NB4 (cell line): Measurements from ENCODE around the gene SRRD.

Experiments
- DNase-seq: peaks from one replicate; pipeline ENCODE4 v3.0.0; 2010; ENCODE audit warnings: low read depth
- H3K4me3 ChIP-seq: one replicate; pipeline ENCODE4 v1.5.1; 2011; ENCODE audit warnings: mild to moderate bottlenecking, low read depth, low read length, moderate library complexity
- MYC ChIP-seq: IDR thresholded peaks from 2 replicates; pipeline ENCODE4 v1.6.1; 2011; ENCODE audit warnings: low read depth, low read length
- POLR2A ChIP-seq: IDR thresholded peaks from 2 replicates; pipeline ENCODE4 v1.6.1; 2011; ENCODE audit warnings: mild to moderate bottlenecking; ENCODE audit not compliant: insufficient read length; ENCODE audit errors: extremely low read depth
- TF ChIP-seq, protein P1 (sequence below): IDR thresholded peaks from one replicate; pipeline ENCODE4 v1.5.1; 2012; ENCODE audit warnings: low read depth, low read length
- TF ChIP-seq, protein P2 (sequence below): IDR thresholded peaks from 2 replicates; pipeline ENCODE4 v1.6.1; 2011; ENCODE audit warnings: low read depth, low read length

SRRD gene

DNA sequence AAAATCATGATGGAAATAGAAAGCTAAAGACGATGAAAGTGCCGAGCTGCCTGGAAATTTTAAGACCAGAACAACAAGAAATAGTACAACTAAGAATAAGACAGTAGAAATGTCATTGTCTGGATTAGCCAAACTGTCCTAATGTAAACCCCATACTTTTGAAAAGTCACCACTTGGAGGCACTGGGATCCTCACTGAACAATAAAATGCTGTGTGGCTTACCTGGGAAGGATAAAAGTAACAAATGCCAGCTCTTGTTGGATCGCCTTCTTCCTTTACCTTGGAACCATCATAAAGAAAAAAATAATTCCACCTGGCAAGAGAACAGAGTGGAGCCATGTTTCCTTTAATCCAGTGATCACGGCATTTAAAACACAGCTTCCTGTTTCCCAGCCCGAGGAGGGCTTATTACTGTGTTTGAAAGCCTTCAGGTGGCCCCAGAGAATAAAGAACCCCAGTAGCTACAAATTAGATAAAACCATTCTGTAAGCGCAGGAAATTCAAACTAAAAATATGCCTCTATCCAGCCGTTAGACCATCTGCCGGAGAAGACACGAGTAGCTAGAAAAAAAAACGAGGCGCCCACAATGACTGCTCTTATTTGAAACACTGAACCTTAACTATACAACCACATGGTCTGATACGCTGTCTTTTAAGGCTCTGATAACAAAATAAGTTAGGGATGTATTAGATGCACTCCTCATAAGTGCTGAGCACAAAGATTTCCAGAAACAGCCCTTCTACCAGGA lies 4.5 kb upstream of the SRRD start:
- TF ChIP-seq MYC (no peak), POLR2A (no peak)
- TF ChIP-seq, protein P1, sequence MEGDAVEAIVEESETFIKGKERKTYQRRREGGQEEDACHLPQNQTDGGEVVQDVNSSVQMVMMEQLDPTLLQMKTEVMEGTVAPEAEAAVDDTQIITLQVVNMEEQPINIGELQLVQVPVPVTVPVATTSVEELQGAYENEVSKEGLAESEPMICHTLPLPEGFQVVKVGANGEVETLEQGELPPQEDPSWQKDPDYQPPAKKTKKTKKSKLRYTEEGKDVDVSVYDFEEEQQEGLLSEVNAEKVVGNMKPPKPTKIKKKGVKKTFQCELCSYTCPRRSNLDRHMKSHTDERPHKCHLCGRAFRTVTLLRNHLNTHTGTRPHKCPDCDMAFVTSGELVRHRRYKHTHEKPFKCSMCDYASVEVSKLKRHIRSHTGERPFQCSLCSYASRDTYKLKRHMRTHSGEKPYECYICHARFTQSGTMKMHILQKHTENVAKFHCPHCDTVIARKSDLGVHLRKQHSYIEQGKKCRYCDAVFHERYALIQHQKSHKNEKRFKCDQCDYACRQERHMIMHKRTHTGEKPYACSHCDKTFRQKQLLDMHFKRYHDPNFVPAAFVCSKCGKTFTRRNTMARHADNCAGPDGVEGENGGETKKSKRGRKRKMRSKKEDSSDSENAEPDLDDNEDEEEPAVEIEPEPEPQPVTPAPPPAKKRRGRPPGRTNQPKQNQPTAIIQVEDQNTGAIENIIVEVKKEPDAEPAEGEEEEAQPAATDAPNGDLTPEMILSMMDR: no peak
- TF ChIP-seq, protein P2, sequence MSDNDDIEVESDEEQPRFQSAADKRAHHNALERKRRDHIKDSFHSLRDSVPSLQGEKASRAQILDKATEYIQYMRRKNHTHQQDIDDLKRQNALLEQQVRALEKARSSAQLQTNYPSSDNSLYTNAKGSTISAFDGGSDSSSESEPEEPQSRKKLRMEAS: no peak
- peak overlapping the region; percentile 76 for H3K4me3 ChIP-seq
- DNase-seq: peak; percentile 40

DNA sequence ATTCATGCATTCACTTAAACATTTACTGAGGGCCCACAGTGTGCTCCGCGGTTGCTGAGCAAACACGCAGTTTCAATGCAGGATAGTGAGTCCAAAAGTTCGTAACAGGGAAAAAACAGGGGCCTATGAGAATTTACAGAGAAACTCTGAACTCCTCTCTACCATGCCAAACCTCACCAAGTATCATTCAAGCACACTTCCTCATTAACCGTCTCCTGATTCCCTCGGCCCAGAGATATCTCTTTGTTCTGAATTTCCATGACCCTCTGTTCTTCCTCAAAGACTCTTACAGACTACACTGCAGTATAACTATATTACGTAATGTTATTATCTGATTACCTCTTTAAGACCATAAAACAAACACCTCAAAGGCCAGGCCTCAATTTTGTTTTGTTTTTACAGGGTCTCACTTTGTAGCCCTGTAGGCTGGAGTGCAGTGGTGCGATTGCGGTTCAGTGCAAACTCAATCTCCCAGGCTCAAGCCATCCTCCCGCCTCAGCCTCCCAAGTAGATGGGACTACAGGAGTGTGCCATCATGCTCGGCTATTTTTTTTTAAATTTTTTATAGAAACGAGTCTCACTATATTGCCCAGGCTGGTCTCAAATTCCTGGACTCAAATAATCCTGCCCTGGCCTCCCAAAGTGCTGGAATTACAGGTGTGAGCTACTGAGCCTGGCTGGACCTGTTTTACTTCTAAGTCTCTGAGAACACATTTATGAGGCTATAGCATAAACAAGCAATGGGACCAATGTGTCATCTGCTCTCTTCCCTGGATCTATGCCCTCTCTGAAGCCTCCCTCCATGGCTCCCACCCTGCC lies 3.7 kb upstream of the SRRD start:
- peak overlapping the region; percentile 76 for H3K4me3 ChIP-seq

DNA sequence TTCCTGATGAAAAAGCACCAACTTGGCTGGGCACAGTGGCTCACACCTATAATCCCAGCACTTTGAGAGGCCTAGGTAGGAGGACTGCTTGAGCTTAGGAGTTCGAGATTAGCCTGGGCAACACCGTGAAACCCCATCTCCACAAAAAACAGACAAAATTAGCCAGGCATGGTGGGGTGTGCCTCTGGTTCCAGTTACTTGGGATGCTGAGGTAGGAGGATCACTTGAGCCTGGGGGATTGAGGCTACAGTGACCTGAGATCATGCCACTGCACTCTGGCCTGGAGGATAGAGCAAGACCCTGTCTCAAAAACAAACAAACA lies 3.1 kb upstream of the SRRD start:
- no peak for DNase-seq
- H3K4me3 ChIP-seq: peak overlapping the region; percentile 76
- TF ChIP-seq, protein P2: no peak
- no peak for TF ChIP-seq MYC
- TF ChIP-seq, protein P1: no peak
- no peak for TF ChIP-seq POLR2A

More for the DNA sequence above, 3.7 kb upstream of the SRRD start:
- TF ChIP-seq, protein P1: no peak
- TF ChIP-seq, protein P2: no peak
- TF ChIP-seq MYC (no peak), POLR2A (no peak)
- DNase-seq: peak; percentile 65

DNA sequence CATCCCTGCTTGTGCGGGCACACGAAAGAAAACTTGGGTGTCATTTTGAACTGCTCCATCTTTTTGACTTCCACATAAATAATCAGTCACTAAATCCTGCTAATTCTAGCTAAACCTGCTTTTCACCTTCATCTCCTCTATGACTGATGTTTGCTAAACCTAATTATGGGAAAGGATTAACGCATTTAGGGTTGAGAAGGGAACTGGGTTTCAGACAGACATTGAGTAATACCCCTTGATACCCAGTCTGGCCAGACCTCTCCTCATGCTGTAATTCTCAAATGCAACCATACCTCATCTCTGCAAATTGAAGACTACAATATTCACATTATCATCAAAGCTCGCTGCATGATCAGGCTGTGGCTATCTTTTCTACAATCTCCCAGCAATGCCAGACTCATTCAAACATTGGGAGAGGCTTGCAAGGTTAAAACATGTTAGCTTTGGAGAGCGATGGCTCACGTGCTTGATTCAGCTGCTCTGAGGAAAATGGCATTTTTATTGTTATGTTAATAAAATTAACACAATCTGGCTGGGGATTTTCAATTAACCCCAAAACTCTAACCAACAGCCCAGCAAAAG lies 2.5 kb upstream of the SRRD start:
- peak overlapping the region; percentile 22 for H3K4me3 ChIP-seq
- DNase-seq: no peak
- TF ChIP-seq MYC: no peak
- TF ChIP-seq, protein P2: no peak
- TF ChIP-seq, protein P1: no peak

DNA sequence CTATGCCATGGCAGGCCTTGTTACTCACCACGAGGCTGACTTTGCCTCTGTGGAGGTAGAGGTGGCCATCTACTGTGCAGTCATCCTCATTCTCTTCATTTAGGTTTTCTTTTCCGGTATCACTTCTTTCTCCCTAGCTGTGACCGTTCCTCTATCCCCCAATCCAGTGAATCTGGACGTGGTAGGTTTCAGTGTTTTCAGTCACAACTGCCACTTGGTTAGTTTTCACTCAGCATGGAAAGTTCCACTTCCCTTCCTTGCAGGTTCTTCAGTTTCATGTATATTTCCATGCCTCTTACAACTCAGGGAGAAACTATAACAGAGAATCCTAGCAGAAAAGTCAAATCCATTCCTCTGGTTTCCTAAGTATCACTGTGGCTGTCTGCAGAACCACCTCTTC lies 2.0 kb upstream of the SRRD start:
- TF ChIP-seq MYC: no peak
- TF ChIP-seq, protein P2: no peak
- TF ChIP-seq, protein P1: no peak
- no peak for TF ChIP-seq POLR2A
- no peak for DNase-seq
- no peak overlapping the region for H3K4me3 ChIP-seq
